HEK293 (cell line): Measurements from ENCODE around the gene LRRC4C.

ENCODE experiments used
- CTCF ChIA-PET: fragments of 350-600 bp; formaldehyde crosslinking; extraction: SDS; loops from one replicate; lab custom pipeline; 2021; ENCODE audit warnings: antibody characterized with exemption; lab: Yijun Ruan, JAX
- POLR2A ChIA-PET: fragments of 300-600 bp; formaldehyde crosslinking; extraction: SDS; loops from one replicate; lab custom pipeline; 2020; ENCODE audit warnings: antibody characterized with exemption, inconsistent platforms; lab: Yijun Ruan, JAX
- H3K27ac ChIP-seq: fragments of 200-500 bp; sonication (Bioruptor generic); 2 replicates; pipeline ENCODE4 v1.5.1; 2014; ENCODE audit warnings: low read depth, low read length, control low read depth, inconsistent platforms; ENCODE audit errors: extremely low read depth
- H3K36me3 ChIP-seq, 2 experiments: fragments of 200-500 bp in 1 of 2; sonication (Bioruptor generic) in 1 of 2; 1 replicate in 1 of 2; 2 replicates in 1 of 2; pipeline ENCODE4 v1.5.1; 2014 to 2017; ENCODE audit warnings: inconsistent platforms in 2 of 2, low read length in 2 of 2; ENCODE audit not compliant: control insufficient read depth in 2 of 2, insufficient read depth in 1 of 2
- H3K4me1 ChIP-seq: fragments of 200-500 bp; sonication (Bioruptor generic); 2 replicates; pipeline ENCODE4 v1.5.1; 2014; ENCODE audit warnings: mild to moderate bottlenecking, low read length, inconsistent platforms; ENCODE audit not compliant: control insufficient read depth, insufficient read depth
- H3K4me3 ChIP-seq: 2 replicates; pipeline ENCODE4 v1.5.1; 2011; ENCODE audit warnings: low read depth, mild to moderate bottlenecking, control low read depth, low read length, moderate library complexity
- H3K9me3 ChIP-seq: fragments of 200-500 bp; sonication (Bioruptor generic); 2 replicates; pipeline ENCODE4 v1.5.1; 2014; ENCODE audit warnings: low read depth, low read length, inconsistent platforms; ENCODE audit not compliant: control insufficient read depth, insufficient read depth
- AEBP2 ChIP-seq: fragments of 450-650 bp; formaldehyde crosslinking; IDR thresholded peaks from 2 replicates; pipeline ENCODE4 v1.5.1; 2016; ENCODE audit warnings: missing biosample characterization, missing genetic modification characterization, borderline replicate concordance
- BCL11A ChIP-seq: fragments of 450-650 bp; formaldehyde crosslinking; IDR thresholded peaks from 2 replicates; pipeline ENCODE4 v1.5.1; 2016; ENCODE audit warnings: low read depth, missing biosample characterization, missing genetic modification characterization
- BCL11B ChIP-seq: fragments of 450-650 bp; formaldehyde crosslinking; IDR thresholded peaks from 2 replicates; pipeline ENCODE4 v1.5.1; 2016; ENCODE audit warnings: low read depth, missing biosample characterization, missing genetic modification characterization
- KLF1 ChIP-seq: fragments of 450-650 bp; formaldehyde crosslinking; IDR thresholded peaks from 2 replicates; pipeline ENCODE4 v1.5.1; 2016; ENCODE audit warnings: missing biosample characterization, missing genetic modification characterization
- PATZ1 ChIP-seq: fragments of 450-650 bp; formaldehyde crosslinking; IDR thresholded peaks from 2 replicates; pipeline ENCODE4 v1.5.1; 2016; ENCODE audit warnings: missing biosample characterization, missing genetic modification characterization
- PRDM10 ChIP-seq: fragments of 450-650 bp; formaldehyde crosslinking; IDR thresholded peaks from 2 replicates; pipeline ENCODE4 v1.5.1; 2016; ENCODE audit warnings: missing biosample characterization, missing genetic modification characterization
- PRDM6 ChIP-seq: fragments of 450-650 bp; formaldehyde crosslinking; IDR thresholded peaks from 2 replicates; pipeline ENCODE4 v1.5.1; 2017; ENCODE audit warnings: missing biosample characterization, missing genetic modification characterization
- SETDB1 ChIP-seq: IDR thresholded peaks from one replicate; pipeline ENCODE4 v1.6.1; 2017; ENCODE audit warnings: mild to moderate bottlenecking, low read length, moderate library complexity, mixed read lengths; ENCODE audit not compliant: insufficient read length
- TSHZ1 ChIP-seq: fragments of 450-650 bp; formaldehyde crosslinking; IDR thresholded peaks from 2 replicates; pipeline ENCODE4 v1.5.1; 2016; ENCODE audit warnings: missing biosample characterization, missing genetic modification characterization, borderline replicate concordance
- ZNF114 ChIP-seq: fragments of 450-650 bp; formaldehyde crosslinking; IDR thresholded peaks from 2 replicates; pipeline ENCODE4 v1.5.0; 2017; ENCODE audit warnings: missing biosample characterization, missing genetic modification characterization
- ZNF19 ChIP-seq: fragments of 450-650 bp; formaldehyde crosslinking; IDR thresholded peaks from 2 replicates; pipeline ENCODE4; 2016; ENCODE audit warnings: missing biosample characterization, missing genetic modification characterization, low read depth
- ZNF398 ChIP-seq: fragments of 450-650 bp; formaldehyde crosslinking; IDR thresholded peaks from 2 replicates; pipeline ENCODE4 v1.5.1; 2017; ENCODE audit warnings: missing biosample characterization, missing genetic modification characterization
- ZNF571 ChIP-seq: fragments of 450-650 bp; formaldehyde crosslinking; IDR thresholded peaks from 2 replicates; pipeline ENCODE4 v1.5.0; 2017; ENCODE audit warnings: missing biosample characterization, missing genetic modification characterization
- ZNF670 ChIP-seq: fragments of 450-650 bp; formaldehyde crosslinking; IDR thresholded peaks from 2 replicates; pipeline ENCODE4 v1.5.1; 2016; ENCODE audit warnings: missing biosample characterization, missing genetic modification characterization, low read depth
- ZSCAN16 ChIP-seq: fragments of 450-650 bp; formaldehyde crosslinking; IDR thresholded peaks from 2 replicates; pipeline ENCODE4 v1.5.1; 2016; ENCODE audit warnings: missing biosample characterization, missing genetic modification characterization
- ZSCAN23 ChIP-seq: fragments of 450-650 bp; formaldehyde crosslinking; IDR thresholded peaks from 2 replicates; pipeline ENCODE4 v1.5.1; 2016; ENCODE audit warnings: missing biosample characterization, missing genetic modification characterization

The LRRC4C gene

GRCh38 chr11:40877981-40878380, 581.5 kb downstream of the LRRC4C start (continued):
- TF ChIP-seq ZNF670 (tag by site-specific recombination) (no peak), ZNF19 (no peak), SETDB1 (no peak)

- Histone ChIP-seq H3K27ac (no peak overlapping the region), H3K4me3 (no peak overlapping the region), H3K4me1 (no peaks in the 10 kb centered on the region), H3K36me3 (no peaks in the 10 kb centered on the region), H3K9me3 (no peaks in the 10 kb centered on the region)
- ChIA-PET POLR2A (no interaction called here), CTCF (no interaction called here)
- TF ChIP-seq PRDM6 (tag by site-specific recombination): no peak
- TF ChIP-seq BCL11A (tag by site-specific recombination): no peak
- TF ChIP-seq TSHZ1 (tag by site-specific recombination): no peak
- no peak for TF ChIP-seq ZSCAN16 (tag by site-specific recombination)
- TF ChIP-seq ZNF670 (tag by site-specific recombination): no peak
- TF ChIP-seq ZSCAN23 (tag by site-specific recombination): no peak
- TF ChIP-seq BCL11B: no peak
- TF ChIP-seq KLF1: no peak
- no peak for TF ChIP-seq ZNF114 (tag by site-specific recombination)
- TF ChIP-seq ZNF571 (tag by site-specific recombination): no peak
- TF ChIP-seq ZNF398 (tag by site-specific recombination): no peak
Measured at GRCh38 chr11:40877256-40877655, 582.2 kb downstream of the LRRC4C start.

- POLR2A ChIA-PET: no interaction called here
- Histone ChIP-seq H3K27ac (no peak overlapping the region), H3K4me1 (no peaks in the 10 kb centered on the region), H3K4me3 (no peak overlapping the region), H3K36me3 (no peaks in the 10 kb centered on the region), H3K9me3 (no peaks in the 10 kb centered on the region)
- CTCF ChIA-PET: interaction anchor here (0.7 kb wide), 1 partner anchor 76 kb away, joined by 3 read pairs; no protein-coding TSS in a partner anchor
- TF ChIP-seq AEBP2 (tag by site-specific recombination) (no peak), PRDM10 (tag by site-specific recombination) (no peak), PATZ1 (tag by site-specific recombination) (no peak)
Measured at GRCh38 chr11:40867991-40868632, 591.3 kb downstream of the LRRC4C start.
